Breast epithelium (tissue), 3 donors: ENCODE measurements around the gene MOCS1.

Experiments used
- CTCF ChIP-seq, 3 donors: fragments of 450-650 bp; IDR thresholded peaks; one replicate each; pipeline ENCODE4 v1.5.1; 2016 to 2017; ENCODE audit warnings: antibody characterized with exemption in 3 of 3, mild to moderate bottlenecking in 3 of 3, moderate library complexity in 3 of 3
- POLR2A ChIP-seq: fragments of 450-650 bp; IDR thresholded peaks from one replicate; pipeline ENCODE4 v1.6.1; 2016; ENCODE audit warnings: antibody characterized with exemption, mild to moderate bottlenecking, moderate library complexity
- POLR2AphosphoS5 ChIP-seq, 3 donors: sonication (generic); formaldehyde crosslinking; IDR thresholded peaks; one replicate each; pipeline ENCODE4 v1.6.1; 2017; ENCODE audit warnings: antibody characterized with exemption in 3 of 3

GRCh38 chr6:39885691-39886090, 48.6 kb downstream of the MOCS1 start:
- TF ChIP-seq POLR2A (no peak), CTCF (IDR thresholded peaks at IDR 0.05) (no peak), POLR2AphosphoS5 (IDR thresholded peaks at IDR 0.05) (no peak)
